Hematopoietic multipotent progenitor cell treated with erythropoietin and hydrocortisone succinate and interleukin-3 and kit ligand, for 4 days (in vitro differentiated cells): ENCODE results near the gene GSK3A.
A peak's percentile ranks its signal among the peaks of the same experiment; 100 is the strongest.
"Not testable (repeated sequence)": the region's sequence is repeated elsewhere in the genome, so short reads cannot be mapped to it uniquely, and the experiment has no call there.

Experiments
- DNase-seq: peaks from one replicate; pipeline ENCODE4 v3.0.0-alpha.2; 2015

Gene GSK3A

DNA sequence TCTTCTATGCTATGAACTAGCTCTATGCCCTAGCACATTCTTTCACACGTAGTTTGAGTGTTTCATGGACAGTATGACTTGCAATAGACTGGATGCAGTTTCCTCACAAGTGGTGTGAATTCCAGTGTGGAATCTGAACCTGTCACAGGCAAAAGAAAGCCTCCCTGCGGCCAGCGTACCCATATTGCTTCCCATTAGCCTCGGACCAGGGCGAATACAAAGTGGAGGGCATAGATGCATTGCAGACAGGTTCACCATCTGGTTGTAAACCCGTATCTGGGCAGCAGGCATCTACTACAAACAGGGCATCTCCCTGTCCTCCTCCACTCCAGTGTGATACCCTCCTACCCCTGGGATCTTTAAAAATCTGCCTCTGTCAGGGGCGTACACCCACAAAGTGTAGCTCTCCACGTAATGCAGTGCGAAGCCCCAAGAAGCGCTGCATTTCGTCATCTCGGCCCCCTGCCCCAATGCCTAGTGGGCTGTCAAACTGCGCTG is 25.3 kb upstream of the GSK3A start:
- no peak for DNase-seq

DNA sequence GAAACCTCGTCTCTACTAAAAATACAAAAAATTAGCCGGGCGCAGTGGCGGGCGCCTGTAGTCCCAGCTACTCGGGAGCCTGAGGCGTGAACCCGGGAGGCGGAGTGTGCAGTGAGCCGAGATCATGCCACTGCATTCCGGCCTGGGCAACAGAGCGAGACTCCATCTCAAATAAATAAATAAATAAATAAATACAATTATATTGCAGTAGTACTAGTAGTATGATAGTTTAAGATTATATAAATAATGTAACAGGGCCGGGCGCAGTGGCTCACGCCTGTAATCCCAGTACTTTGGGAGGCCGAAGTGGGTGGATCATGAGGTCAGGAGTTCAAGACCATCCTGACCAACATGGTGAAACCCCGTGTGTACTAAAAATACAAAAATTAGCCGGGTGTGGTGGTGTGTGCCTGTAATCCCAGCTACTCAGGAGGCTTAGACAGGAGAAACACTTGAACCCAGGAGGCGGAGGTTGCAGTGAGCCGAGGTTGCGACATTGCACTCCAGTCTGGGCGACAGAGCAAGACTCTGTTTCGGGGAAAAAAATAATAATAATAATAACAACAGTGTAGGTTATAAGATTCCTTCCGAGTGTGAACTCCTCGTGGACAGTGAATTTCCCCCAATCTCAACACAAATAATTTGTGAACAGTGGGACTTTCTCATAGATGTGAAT is 24.7 kb upstream of the GSK3A start:
- DNase-seq: not testable (repeated sequence)

DNA sequence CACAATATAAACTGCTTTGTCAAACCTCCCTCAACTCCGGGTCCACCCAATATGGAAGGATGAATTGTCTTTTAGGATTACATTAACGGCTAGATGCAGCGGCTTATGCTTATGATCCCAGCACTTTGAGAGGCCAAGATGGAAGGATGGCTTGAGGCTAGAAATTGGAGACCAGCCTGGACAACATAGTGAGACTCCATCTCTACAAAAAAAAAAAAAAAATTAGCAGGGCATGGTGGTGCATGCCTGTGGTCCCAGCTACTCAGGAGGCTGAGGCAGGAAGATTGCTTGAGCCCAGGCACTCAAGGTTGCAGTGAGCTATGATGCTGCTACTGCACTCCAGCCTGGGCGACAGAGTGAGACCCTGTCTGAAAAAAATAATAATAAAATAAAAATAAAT is 23.7 kb upstream of the GSK3A start:
- not testable (repeated sequence) for DNase-seq

DNA sequence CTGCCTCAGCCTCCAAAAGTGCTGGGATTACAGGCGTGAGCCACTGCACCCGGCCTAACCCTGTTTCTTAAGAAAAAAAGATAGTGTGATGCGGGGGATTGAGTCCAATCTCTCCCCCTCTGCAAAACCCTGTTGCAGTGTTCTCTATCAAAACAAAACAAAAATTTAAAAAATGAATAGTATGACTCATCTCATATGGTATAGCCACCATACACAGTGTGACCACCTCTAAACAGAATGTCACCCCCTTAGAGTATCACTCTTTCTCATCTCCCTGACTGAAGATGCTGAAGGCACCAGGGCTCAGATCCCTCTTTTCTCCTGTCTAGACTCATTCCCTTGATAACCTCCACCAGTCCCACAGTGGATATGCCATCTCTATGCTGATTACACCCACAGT is 19.4 kb upstream of the GSK3A start:
- DNase-seq: no peak

DNA sequence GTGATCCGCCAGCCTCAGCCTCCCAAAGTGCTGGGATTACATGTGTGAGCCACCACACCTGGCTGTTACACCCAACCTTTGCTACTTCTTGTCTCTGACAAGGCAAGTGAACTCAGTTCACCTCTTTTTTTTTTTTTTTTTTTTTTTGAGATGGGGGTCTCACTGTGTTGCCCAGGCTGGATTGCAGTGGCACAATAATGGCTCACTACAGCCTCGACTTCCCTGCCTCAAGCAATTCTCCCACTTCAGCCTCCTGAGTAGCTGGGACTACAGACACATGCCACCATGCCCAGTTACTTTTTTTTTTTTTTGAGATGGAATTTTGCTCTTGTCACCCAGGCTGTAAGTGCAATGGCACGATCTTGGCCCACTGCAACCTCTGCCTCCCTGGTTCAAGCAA is 15.4 kb upstream of the GSK3A start:
- not testable (repeated sequence) for DNase-seq

DNA sequence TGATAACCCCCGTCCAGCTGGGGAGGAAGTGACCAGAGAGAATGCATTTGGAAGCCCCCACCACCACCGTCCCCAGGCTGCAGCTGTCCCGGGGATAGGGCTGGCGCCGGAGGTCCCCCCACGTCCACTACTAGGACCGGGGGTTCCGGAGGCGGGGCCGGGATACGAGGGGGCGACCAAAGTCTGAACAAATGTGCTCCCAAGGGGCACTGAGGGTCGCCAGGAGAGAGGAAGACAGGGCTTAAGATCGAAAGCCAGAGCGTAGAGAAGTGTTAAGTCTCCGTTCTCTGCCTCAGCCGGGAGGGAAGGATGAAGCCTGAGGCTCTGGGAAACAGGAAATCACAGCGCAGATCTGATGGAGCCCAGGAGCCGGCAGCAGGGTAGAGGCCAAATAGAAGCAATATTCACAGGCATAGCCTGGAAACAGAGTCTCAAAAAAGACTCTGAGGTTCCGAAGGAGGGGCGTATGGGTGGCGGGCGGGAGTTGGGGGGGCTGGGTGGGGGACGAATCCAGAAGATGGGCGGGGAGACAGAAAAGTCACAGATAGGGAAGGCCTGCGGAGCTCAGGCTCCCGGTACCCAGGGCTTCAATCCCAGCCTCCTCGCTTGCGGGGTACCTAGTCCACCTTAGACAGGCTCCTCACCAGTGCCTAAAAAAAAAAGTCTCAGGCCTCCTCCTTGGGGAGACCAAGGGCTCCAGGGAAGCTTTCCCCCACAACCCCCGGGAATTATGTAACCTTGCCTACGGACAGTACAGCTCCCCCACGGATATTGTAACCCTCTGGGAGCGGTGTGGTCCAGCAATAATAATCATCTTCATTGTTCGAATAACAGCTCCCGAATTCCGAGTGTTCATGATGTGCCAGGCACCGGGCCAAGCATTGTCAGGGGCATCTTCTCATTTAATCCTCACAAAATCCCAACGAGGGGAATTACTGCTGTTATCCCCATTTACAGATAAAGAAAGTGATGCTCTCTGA is 13.7 kb upstream of the GSK3A start:
- DNase-seq: peak; percentile 43

DNA sequence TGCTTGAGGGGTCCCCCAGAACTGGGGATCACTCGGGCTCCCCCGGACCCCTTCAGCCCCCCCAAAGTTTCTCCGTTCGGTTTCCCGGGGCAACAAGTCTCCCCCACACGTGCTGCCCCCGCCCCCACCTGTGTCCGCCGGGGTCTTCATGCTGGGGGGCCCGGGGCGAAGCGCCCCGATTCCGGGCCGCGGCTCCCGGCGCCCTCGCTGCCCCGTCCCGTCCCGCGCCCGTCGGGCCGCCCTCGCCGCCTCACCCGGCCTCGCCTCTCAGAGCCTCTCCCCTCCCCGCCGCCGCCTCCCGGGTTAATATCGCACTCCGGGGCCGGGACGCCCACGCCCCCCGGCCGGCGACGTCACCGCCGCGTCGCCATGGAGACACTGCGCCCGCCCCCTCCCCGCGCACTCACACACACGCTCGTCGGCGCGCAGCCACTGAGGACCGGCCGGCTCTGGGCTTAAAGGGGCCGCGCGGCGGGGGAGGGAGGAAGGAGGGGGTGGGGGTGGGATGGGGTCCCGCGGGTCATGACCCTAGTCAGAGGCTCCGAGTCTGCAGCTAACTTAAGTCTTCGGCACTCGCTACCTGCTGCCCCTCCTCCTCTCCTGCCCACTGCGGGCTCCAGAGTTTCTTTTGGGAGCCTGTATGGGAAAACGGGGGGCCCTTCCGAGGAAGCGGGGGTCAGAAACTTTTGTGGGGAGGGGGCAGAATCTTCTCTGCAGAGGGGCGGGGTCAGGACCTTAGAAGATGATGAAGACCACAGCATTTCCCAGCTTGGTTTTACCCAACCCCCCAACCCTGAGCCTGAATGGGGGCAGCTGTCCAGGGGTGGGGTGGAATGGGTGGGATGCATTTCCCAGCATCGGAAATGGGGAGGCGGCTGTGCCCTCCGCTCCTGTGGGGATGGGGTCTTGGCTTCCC is 12.7 kb upstream of the GSK3A start, which contains the start of gene ERF:
TSS of gene ERF (minus strand) at position 279 of the 916 bp plus-strand sequence. CDS start at position 150, 129 bp downstream.
- peak; percentile 96 for DNase-seq

DNA sequence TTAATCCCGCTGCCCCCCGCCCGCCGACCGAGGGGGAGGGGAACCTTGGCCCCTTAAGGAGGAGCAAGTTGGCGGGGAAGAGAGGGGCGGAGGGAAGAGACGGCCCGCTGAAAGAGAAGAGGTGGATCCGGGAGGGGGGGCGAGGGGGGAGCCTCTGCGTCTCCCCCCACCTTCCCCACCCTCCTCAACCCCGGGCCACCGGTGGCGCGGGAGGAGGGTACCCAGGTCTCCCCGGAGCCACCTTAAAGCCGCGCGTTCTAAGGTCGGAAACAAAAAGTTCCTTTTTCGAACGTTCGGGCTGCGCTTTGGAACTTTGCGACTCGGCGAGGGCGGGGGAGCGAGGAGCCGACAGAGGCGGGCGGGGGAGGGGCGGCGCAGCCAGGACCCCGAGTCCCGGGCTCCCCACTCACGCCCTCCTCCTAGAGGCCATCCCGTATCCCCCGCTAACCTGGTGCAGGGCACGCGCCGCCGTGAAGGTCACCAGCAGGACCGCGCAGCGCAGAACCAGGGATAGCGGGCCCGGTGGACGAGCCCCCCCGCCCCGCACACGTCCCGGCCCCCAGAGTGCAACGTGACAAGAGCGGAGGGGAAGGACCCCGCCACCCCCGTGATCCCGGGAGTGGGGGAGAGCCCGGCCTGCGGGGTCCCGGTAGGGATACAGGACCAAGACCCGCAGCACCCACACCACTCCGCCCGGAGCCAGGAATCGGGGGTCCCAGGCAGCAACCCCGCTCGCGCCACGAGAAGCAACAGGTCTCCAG is 11.9 kb upstream of the GSK3A start:
- peak; percentile 92 for DNase-seq

DNA sequence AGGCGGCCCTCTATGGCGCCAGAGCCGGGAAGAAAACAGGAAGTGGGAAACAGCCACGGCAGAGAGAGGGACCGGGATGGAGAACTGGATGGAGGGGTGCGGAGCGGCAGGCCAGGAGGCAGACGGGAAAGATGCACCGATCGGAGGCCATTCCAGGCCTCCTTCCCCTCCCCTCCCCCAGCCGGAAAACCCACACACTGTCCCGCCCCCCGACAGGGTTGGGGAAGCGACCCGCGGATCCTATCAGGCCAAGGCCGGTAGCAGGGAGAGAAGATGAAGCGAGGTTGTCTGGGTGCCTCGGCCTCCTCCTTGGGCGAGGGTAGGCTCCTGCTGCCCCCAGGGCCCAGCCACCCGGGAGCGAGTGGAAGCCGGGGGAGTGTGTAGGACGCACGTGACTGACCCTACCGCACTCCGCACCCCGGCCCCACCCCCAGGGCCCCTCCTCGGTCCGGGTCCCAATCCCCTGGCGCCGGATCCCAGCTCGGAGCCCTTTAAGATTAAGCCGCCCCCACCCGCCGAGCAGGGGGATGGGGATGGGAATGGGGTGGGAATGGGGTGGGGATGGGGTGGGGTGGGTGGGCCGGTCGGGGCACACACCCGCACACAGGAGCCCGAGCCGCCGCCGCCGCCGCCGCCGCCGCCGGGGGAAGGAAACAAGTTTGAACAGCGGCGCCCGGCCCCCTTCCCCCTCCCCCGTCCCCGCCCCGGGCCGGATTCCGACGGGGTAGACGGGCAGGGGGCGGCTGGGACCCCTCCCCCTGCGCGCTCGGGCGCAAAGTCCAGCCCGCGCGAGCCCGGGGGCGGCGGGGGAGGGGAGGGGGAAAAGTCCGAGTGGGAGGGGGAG is 11.1 kb upstream of the GSK3A start:
- peak; percentile 82 for DNase-seq

DNA sequence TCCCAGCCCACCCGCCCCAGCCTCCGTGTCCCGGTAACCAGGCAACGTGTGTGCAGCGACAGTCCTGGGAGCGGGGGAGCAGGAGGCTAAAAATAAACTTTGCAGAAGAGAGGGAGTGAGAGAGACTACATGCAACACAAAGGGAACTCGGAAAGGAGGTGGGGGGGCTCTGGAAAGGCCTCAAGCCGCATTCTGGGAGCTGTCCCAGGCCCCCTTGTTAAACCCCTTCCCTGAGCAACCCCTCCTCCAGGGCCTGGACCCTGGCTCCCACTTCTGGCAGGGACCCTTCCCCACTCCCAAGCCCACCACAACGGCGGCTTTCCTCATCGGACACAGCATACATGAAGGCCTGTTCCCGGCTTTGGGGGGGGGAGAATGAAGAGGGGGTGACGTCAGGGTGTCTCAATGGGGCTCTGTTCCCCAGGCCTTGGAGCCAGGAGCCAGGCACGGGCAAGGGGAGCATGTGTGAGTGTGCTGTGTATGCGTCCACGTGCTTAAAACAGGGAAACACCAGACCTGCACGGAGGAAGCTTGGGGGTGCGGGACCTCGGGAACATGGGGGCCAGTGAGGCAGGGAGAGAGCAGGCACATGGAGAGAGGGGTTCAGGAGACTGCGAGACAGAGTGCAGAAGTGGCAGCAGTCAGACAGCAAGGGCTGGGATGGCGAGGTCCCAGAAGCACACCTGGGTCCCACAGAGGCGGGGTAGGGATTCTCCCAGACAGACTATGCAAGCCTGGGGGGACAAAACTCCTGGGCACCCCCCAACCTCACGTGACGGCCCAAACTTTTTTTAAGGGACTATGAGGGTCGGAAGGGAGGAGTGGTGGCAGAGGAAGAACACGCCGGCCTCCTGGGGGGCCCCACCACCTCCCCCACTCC is 10.2 kb upstream of the GSK3A start:
- peak; percentile 54 for DNase-seq

DNA sequence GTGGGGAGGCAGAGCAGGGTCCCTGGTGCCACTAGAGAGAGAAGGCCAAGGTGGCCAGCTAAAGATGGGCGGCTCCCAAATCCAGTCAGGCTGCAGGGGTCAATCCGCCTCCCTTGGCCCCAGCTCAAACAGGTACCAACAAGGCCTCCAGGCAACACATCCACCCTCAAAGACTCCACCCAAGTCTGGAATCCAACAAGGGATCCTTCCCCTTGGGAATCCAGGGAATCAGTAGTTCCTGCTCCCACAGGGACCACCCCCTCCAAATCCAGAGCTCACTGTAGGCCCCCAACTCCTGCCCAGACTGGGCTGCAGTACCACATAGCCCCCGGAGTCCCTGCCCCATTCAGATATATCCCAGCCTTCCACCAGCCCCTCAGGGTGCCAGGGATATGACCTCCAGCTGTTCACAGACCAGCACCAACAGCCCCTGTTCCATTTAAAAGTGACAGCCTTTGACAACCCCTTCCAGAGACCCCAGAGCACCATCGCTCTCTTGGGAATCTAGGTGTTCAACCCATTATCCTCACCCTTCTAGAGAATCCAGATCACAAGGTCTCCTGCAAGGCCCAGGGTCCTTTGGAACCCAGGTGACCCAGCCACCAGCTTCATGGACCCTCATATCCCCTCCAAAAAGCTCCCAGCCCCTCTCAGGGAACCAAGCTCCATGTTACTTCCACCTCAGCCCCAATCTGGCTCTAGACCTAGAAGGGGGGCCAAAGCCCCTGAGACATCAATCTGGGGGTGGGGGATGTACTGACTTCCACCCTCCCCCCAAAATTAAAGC is 9.4 kb upstream of the GSK3A start:
- DNase-seq: no peak

DNA sequence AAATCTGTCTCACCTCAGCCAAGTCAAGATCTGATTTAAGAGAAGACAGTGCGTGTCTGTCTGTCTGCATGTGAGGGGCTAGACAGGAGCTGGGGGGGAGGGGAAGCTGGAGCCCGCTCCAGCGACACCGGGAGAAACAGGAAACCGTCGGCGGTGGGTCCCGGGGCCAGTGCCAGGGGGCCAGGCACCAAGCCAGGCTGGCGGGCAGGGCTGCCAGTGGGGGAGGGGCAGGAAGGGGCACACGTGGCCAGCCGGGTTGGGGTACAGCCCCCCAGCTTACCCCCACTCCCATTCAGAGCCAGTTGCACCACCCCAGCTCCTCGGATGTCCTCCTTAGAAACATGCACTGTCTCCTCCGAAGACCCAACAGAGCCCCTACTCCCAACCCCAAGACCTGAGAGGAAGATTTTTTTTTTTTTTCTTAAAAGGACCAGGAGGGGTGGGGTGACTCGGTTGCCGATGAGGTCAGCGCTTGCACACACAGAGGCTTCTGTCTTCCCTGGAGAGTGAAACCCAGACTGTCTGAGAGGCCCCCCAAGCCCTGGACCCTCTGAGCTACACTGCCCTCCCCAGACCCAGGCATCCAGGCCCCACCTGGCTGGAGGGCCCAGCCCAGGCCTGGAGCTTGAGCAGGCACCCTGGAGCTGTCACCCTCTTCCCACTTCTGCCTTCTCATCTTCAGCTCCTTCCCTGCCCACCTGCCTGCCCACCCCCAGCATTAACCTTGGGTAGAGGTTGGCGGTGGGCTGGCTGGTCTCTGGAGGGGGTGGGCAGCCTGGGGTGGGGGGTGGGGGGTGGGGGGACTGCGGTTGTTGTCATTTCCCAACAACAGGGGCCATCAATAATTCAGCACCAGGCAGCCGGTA is 8.5 kb upstream of the GSK3A start:
- DNase-seq: peak; percentile 73

DNA sequence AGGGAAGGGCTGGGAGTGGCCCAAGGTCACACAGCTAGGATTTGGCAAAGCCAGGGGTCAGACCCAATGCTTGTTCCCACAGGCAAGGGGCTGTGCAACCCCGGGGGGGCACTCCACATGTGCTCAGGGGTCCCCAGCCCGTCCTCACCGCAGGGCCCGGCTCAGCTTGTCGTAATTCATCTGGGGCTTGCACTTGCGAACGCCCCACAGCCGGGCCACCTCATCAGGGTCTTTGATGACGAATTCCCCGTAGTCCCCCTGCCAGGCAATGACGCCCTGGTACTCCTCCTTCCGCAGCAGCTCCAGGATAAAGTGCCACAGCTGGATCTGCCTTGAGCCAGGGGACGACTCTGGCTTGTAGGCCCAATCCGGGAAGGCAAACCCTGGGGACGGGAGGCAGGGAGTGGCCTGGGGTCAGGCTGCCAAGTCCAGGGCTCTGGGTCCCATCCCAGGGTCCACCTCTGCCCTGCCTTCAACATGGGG is 7.8 kb upstream of the GSK3A start:
- DNase-seq: no peak

DNA sequence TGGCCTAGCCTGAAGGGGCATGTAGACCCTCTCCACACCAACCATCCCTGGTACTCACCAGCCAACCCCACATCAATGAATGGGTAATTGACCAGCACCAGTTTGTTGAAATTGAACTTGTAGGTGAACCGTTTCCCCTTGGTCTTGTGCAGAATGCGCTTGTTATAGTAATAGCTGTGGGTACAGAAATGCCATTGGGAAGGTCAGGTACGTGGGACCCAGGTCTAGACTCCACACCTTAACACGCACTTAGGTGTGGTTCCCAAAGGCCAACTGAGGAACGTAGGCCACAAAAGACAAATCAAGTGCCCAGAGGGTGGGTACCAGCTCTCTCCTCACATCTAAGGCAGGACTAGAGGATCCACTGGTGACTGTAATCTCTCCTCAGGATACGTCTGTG is 7.4 kb upstream of the GSK3A start:
- no peak for DNase-seq

DNA sequence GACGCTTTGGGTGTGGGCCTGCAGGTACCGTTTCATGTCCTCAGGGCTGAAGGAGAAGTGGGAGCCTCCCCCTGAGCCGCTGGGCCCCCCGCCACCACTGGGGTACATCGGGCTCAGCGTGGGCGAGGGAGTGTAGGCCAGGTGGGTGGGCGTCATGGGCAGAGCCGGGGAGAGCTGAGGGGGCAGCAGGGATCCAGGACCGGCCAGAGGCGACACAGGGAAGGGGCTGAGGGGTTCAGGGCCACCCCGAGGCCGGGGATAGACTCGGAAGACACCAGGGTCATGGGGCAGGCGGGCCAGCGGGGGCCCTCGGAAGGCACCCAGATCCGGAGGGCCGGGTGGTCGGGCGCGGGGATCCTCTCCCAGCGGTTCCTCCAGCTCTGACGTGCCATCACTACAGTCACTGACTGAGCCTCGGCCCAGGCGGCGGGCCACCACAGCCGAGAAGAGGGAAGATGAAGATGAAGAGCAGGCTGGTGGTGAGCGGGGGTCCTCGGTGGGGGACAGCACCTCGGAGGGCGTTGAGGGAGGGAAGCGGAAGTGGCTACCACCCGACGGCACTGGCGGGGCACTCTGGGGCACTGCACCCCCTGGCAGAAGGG is 6.8 kb upstream of the GSK3A start:
- DNase-seq: no peak

DNA sequence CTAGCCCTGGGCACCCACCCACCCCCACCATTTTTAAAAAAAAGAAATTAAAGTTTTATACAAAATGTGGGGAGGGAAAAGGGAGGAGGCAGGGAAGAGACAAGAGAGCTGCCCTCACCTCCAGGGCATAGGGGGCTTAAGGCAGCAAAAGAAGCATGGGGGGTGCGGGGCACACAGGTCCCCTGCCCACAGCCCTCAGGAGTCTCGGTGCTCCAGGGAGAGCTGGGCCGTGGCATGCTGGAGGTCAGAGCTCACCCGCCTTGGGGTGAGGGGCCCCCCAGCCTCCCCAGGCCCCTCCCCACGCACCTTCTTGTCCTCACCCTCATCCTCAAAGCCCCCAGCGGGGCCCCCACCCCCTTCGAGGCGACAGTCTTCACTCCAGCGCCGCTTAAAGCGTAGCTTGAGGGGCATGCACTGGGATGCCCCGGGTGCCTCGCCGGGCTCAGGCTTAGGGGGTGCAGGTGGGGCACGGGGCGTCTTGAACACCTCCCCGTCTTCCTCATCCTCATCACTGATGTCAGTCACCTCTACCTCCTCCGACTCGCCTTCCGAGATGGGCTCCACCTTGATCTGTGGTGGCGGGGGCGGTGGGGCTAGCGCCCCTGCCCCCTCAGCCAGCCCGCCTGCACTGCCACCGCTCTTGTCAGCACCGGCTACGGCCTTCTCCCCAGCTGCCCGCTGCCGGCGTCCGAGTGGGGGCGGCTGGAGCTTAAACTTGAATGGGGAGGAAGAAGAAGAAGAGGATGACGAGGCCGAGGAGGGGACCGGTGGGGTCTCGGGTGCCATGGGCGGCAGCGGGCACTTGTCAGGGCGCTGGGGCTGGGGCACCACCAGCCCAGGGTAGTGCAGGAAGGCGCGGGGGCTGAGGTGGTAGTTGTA is 6.1 kb upstream of the GSK3A start:
- no peak for DNase-seq
